ENCODE measurements around the gene HPSE2. TPM values are rescaled to one million over a fixed set of nuclear protein-coding genes. Genes with fewer than 3 reads are reported as not detected.

HPSE2 gene
- polyA plus RNA-seq, 1 of the 3 experiments (the other 2 are of a cell fraction) = not detected

- Histone ChIP-seq H3K79me2 (ENCODE audit: insufficient read depth) (no peaks in the 10 kb centered on the region), H3K9ac (no peak overlapping the region), H3F3A (replicated peaks; ENCODE audit: insufficient read depth) (no peaks in the 10 kb centered on the region), H3K9me2 (no peaks in the 10 kb centered on the region), H3K4me2 (no peak overlapping the region), H4K20me1 (ENCODE audit: insufficient read depth) (no peaks in the 10 kb centered on the region), H3K27ac (ENCODE audit: low read depth in 2 of 2, low read length in 1 of 2) (no peak overlapping the region), H3K9me3 (no peaks in the 10 kb centered on the region), H3K36me3 (replicated peaks in 1 of 2; ENCODE audit: control insufficient read depth in 1 of 2, insufficient read depth in 2 of 2, low read length in 1 of 2) (no peaks in the 10 kb centered on the region), H2AFZ (ENCODE audit: low read depth) (no peak overlapping the region), H3K4me3 (ENCODE audit: low read depth in 2 of 2, low read length in 1 of 2) (no peak overlapping the region), H3K4me1 (ENCODE audit: control insufficient read depth in 1 of 2, insufficient read depth in 2 of 2, low read depth in 1 of 2, low read length in 1 of 2) (peaks cover 0 to 3% of the 10 kb centered on the region in 2 experiments; a peak in 1 of 4 replicates), H3K27me3 (ENCODE audit: insufficient read depth) (no peaks in the 10 kb centered on the region)
- DNase-seq = no peak
- TF ChIP-seq USF2 (IDR thresholded peaks at IDR 0.05; ENCODE audit: borderline replicate concordance, low read depth, low read length) = no peak
- TF ChIP-seq NRF1 (IDR thresholded peaks at IDR 0.05; ENCODE audit: low read depth, low read length) = no peak
- no peak for TF ChIP-seq MXI1 (IDR thresholded peaks at IDR 0.05; ENCODE audit: low read depth, low read length)
- TF ChIP-seq TEAD4 (IDR thresholded peaks at IDR 0.05; ENCODE audit: borderline replicate concordance, insufficient read depth) = no peak
- TF ChIP-seq RFX5 (IDR thresholded peaks at IDR 0.05; ENCODE audit: low read length) = no peak
- TF ChIP-seq TAF1 (IDR thresholded peaks at IDR 0.05; ENCODE audit: borderline replicate concordance, low read depth, low read length) = no peak
- TF ChIP-seq, protein P1, sequence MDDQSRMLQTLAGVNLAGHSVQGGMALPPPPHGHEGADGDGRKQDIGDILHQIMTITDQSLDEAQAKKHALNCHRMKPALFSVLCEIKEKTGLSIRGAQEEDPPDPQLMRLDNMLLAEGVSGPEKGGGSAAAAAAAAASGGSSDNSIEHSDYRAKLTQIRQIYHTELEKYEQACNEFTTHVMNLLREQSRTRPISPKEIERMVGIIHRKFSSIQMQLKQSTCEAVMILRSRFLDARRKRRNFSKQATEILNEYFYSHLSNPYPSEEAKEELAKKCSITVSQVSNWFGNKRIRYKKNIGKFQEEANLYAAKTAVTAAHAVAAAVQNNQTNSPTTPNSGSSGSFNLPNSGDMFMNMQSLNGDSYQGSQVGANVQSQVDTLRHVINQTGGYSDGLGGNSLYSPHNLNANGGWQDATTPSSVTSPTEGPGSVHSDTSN (IDR thresholded peaks at IDR 0.05) = no peak
- TF ChIP-seq, protein P2, sequence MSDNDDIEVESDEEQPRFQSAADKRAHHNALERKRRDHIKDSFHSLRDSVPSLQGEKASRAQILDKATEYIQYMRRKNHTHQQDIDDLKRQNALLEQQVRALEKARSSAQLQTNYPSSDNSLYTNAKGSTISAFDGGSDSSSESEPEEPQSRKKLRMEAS (IDR thresholded peaks at IDR 0.05; ENCODE audit: low read depth) = no peak
- TF ChIP-seq GATA2 (CRISPR knock-in tag; IDR thresholded peaks at IDR 0.05) = no peak
- TF ChIP-seq CHD2 (IDR thresholded peaks at IDR 0.05; ENCODE audit: low read length, partially characterized antibody) = no peak
- TF ChIP-seq EP300 (IDR thresholded peaks at IDR 0.05; ENCODE audit: borderline replicate concordance in 1 of 2, low read depth in 1 of 2, low read length in 1 of 2) = no peak
- no peak for TF ChIP-seq RCOR1 (IDR thresholded peaks at IDR 0.05; ENCODE audit: low read length)
- no peak for TF ChIP-seq SIN3A (IDR thresholded peaks at IDR 0.05; ENCODE audit: borderline replicate concordance, low read depth, low read length)
- no peak for TF ChIP-seq FOSL2 (IDR thresholded peaks at IDR 0.05; ENCODE audit: borderline replicate concordance, low read depth)
- TF ChIP-seq, protein P3, sequence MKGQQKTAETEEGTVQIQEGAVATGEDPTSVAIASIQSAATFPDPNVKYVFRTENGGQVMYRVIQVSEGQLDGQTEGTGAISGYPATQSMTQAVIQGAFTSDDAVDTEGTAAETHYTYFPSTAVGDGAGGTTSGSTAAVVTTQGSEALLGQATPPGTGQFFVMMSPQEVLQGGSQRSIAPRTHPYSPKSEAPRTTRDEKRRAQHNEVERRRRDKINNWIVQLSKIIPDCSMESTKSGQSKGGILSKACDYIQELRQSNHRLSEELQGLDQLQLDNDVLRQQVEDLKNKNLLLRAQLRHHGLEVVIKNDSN (IDR thresholded peaks at IDR 0.05; ENCODE audit: borderline replicate concordance, low read depth) = no peak
- no peak for TF ChIP-seq RXRA (IDR thresholded peaks at IDR 0.05; ENCODE audit: borderline replicate concordance, low read depth)
- TF ChIP-seq FOXM1 (IDR thresholded peaks at IDR 0.05; ENCODE audit: low read depth) = no peak
- no peak for TF ChIP-seq FOXJ3 (CRISPR knock-in tag; IDR thresholded peaks at IDR 0.05)
- no peak for TF ChIP-seq MEF2A (IDR thresholded peaks at IDR 0.05; ENCODE audit: borderline replicate concordance, low read depth)
- ChIA-PET POLR2A (no interaction called here), CTCF (no interaction called here)
- 12% methylated on average over 3 of the region's 3 CpGs for WGBS (ENCODE audit: low lambda C conversion rate)
These were observed 457.3 kb downstream of the HPSE2 start for GRCh38 chr10:98778277-98778759.

All from SK-N-SH (cell line).